ENCODE measurements around the gene ZNF512. TPM values are rescaled to one million over a fixed set of nuclear protein-coding genes. Genes with fewer than 3 reads are reported as not detected.
"Not testable (repeated sequence)": the region's sequence is repeated elsewhere in the genome, so short reads cannot be mapped to it uniquely, and the experiment has no call there.

The ZNF512 gene
- 6.2 and 7.3 TPM in 2 replicates for total RNA-seq (2014; rRNA removed; shearing (Covaris generic))
- polyA plus RNA-seq (2015; cell fraction: cytosol; rRNA removed), result 5.8 and 6.1 TPM in 2 replicates
- polyA plus RNA-seq (2015; cell fraction: nucleus; rRNA removed), result 15.6 and 21.5 TPM in 2 replicates

- in situ Hi-C loops (cut with HindIII; ENCODE audit: low pct_unique_long_range_greater_than_20kb, low sequenced_read_pairs), result no loop called here
- peak; percentile 61 for DNase-seq (ENCODE audit: low read depth, low spot score)
Measured at GRCh38 chr2:27582695-27583389, at the start of gene ZNF512. ZNF512 (plus strand) TSS chr2:27583042; CDS start chr2:27583113, 71 bp downstream.

- no peak for DNase-seq (ENCODE audit: low read depth, low spot score)
- in situ Hi-C loops (cut with HindIII; ENCODE audit: low pct_unique_long_range_greater_than_20kb, low sequenced_read_pairs), result no loop called here
Measured at GRCh38 chr2:27537287-27537686, 45.6 kb upstream of the ZNF512 start.

GRCh38 chr2:27538839-27539450 is 43.9 kb upstream of the ZNF512 start:
- DNase-seq (ENCODE audit: low read depth, low spot score); in situ Hi-C loops (cut with HindIII; ENCODE audit: low pct_unique_long_range_greater_than_20kb, low sequenced_read_pairs): not testable (repeated sequence)

- DNase-seq (ENCODE audit: low read depth, low spot score), result not testable (repeated sequence)
Measured at GRCh38 chr2:27539649-27540048, 43.2 kb upstream of the ZNF512 start.

GRCh38 chr2:27544143-27544821 is 38.6 kb upstream of the ZNF512 start:
- no peak for DNase-seq (ENCODE audit: low read depth, low spot score)
- in situ Hi-C loops (cut with HindIII; ENCODE audit: low pct_unique_long_range_greater_than_20kb, low sequenced_read_pairs), result no loop called here

More at GRCh38 chr2:27539649-27540048, 43.2 kb upstream of the ZNF512 start:
- in situ Hi-C loops (cut with HindIII; ENCODE audit: low pct_unique_long_range_greater_than_20kb, low sequenced_read_pairs), result not testable (repeated sequence)

- no peak for DNase-seq (ENCODE audit: low read depth, low spot score)
- in situ Hi-C loops (cut with HindIII; ENCODE audit: low pct_unique_long_range_greater_than_20kb, low sequenced_read_pairs), result no loop called here
Measured at GRCh38 chr2:27545348-27546141, 37.3 kb upstream of the ZNF512 start.

GRCh38 chr2:27549303-27549702 is 33.5 kb upstream of the ZNF512 start:
- in situ Hi-C loops (cut with HindIII; ENCODE audit: low pct_unique_long_range_greater_than_20kb, low sequenced_read_pairs), result no loop called here
- DNase-seq (ENCODE audit: low read depth, low spot score), result no peak

GRCh38 chr2:27551514-27551913 is 31.3 kb upstream of the ZNF512 start:
- in situ Hi-C loops (cut with HindIII; ENCODE audit: low pct_unique_long_range_greater_than_20kb, low sequenced_read_pairs), result no loop called here
- DNase-seq (ENCODE audit: low read depth, low spot score), result no peak

- in situ Hi-C loops (cut with HindIII; ENCODE audit: low pct_unique_long_range_greater_than_20kb, low sequenced_read_pairs), result no loop called here
- no peak for DNase-seq (ENCODE audit: low read depth, low spot score)
Measured at GRCh38 chr2:27552941-27553340, 29.9 kb upstream of the ZNF512 start.

- in situ Hi-C loops (cut with HindIII; ENCODE audit: low pct_unique_long_range_greater_than_20kb, low sequenced_read_pairs); DNase-seq (ENCODE audit: low read depth, low spot score): not testable (repeated sequence)
Measured at GRCh38 chr2:27554451-27554850, 28.4 kb upstream of the ZNF512 start.

- in situ Hi-C loops (cut with HindIII; ENCODE audit: low pct_unique_long_range_greater_than_20kb, low sequenced_read_pairs), result no loop called here
- DNase-seq (ENCODE audit: low read depth, low spot score), result no peak
Measured at GRCh38 chr2:27559228-27559627, 23.6 kb upstream of the ZNF512 start.

- in situ Hi-C loops (cut with HindIII; ENCODE audit: low pct_unique_long_range_greater_than_20kb, low sequenced_read_pairs), result no loop called here
- DNase-seq (ENCODE audit: low read depth, low spot score), result no peak
Measured at GRCh38 chr2:27561060-27561459, 21.8 kb upstream of the ZNF512 start.

- no peak for DNase-seq (ENCODE audit: low read depth, low spot score)
- in situ Hi-C loops (cut with HindIII; ENCODE audit: low pct_unique_long_range_greater_than_20kb, low sequenced_read_pairs), result no loop called here
Measured at GRCh38 chr2:27566628-27567027, 16.2 kb upstream of the ZNF512 start.

GRCh38 chr2:27569398-27569797 is 13.4 kb upstream of the ZNF512 start:
- in situ Hi-C loops (cut with HindIII; ENCODE audit: low pct_unique_long_range_greater_than_20kb, low sequenced_read_pairs), result no loop called here
- no peak for DNase-seq (ENCODE audit: low read depth, low spot score)

- no peak for DNase-seq (ENCODE audit: low read depth, low spot score)
- in situ Hi-C loops (cut with HindIII; ENCODE audit: low pct_unique_long_range_greater_than_20kb, low sequenced_read_pairs), result no loop called here
Measured at GRCh38 chr2:27571197-27571596, 11.6 kb upstream of the ZNF512 start.

GRCh38 chr2:27571681-27572080 is 11.2 kb upstream of the ZNF512 start:
- no peak for DNase-seq (ENCODE audit: low read depth, low spot score)
- in situ Hi-C loops (cut with HindIII; ENCODE audit: low pct_unique_long_range_greater_than_20kb, low sequenced_read_pairs), result no loop called here

- in situ Hi-C loops (cut with HindIII; ENCODE audit: low pct_unique_long_range_greater_than_20kb, low sequenced_read_pairs), result no loop called here
- DNase-seq (ENCODE audit: low read depth, low spot score), result no peak
Measured at GRCh38 chr2:27572439-27572838, 10.4 kb upstream of the ZNF512 start.

- in situ Hi-C loops (cut with HindIII; ENCODE audit: low pct_unique_long_range_greater_than_20kb, low sequenced_read_pairs), result no loop called here
- DNase-seq (ENCODE audit: low read depth, low spot score), result no peak
Measured at GRCh38 chr2:27572998-27573429, 9.8 kb upstream of the ZNF512 start.
